GM23338 (cell line): Measurements from ENCODE around the gene REX1BD. TPM values are rescaled to one million over a fixed set of nuclear protein-coding genes. Genes with fewer than 3 reads are reported as not detected.

ENCODE experiments used
- ATAC-seq: fragments of 200-7000 bp; cut with Tn5 transposase; 3 replicates; pipeline ENCODE4 v1.9.1; 2020
- DNase-seq: peaks from one replicate; pipeline ENCODE4 v3.0.0-alpha.2; 2015; ENCODE audit warnings: low spot score
- H2AFZ ChIP-seq: fragments of 200-600 bp; sonication (generic); 2 replicates; pipeline ENCODE4 v1.8.0; 2016; ENCODE audit warnings: antibody characterized with exemption, mild to moderate bottlenecking, moderate library complexity
- H3F3A ChIP-seq: fragments of 200-600 bp; sonication (generic); replicated peaks from 2 replicates; pipeline ENCODE4 v1.8.0; 2017; ENCODE audit warnings: antibody characterized with exemption, mixed run types, low read depth
- H3K27ac ChIP-seq: fragments of 200-600 bp; sonication (generic); 2 replicates; pipeline ENCODE4 v1.6.1; 2016; ENCODE audit warnings: low read depth
- H3K27me3 ChIP-seq: fragments of 200-600 bp; sonication (generic); 2 replicates; pipeline ENCODE4 v1.8.0; 2016; ENCODE audit warnings: mild to moderate bottlenecking, mixed run types, moderate library complexity; ENCODE audit not compliant: insufficient read depth
- H3K36me3 ChIP-seq: fragments of 200-600 bp; sonication (generic); 2 replicates; pipeline ENCODE4 v1.8.0; 2016; ENCODE audit warnings: mild to moderate bottlenecking; ENCODE audit not compliant: insufficient read depth
- H3K4me1 ChIP-seq: fragments of 200-600 bp; sonication (generic); 2 replicates; pipeline ENCODE4 v1.8.0; 2016; ENCODE audit warnings: mild to moderate bottlenecking, moderate library complexity; ENCODE audit not compliant: insufficient read depth
- H3K4me2 ChIP-seq: fragments of 200-600 bp; sonication (generic); 2 replicates; pipeline ENCODE4 v1.7.1; 2017; ENCODE audit warnings: mixed run types
- H3K4me3 ChIP-seq: fragments of 200-600 bp; sonication (generic); 2 replicates; pipeline ENCODE4 v1.6.1; 2016; ENCODE audit warnings: mixed run types
- H3K79me2 ChIP-seq: fragments of 200-600 bp; sonication (generic); replicated peaks from 2 replicates; pipeline ENCODE4 v1.8.0; 2017; ENCODE audit warnings: mild to moderate bottlenecking; ENCODE audit not compliant: insufficient read depth
- H3K9me2 ChIP-seq: fragments of 200-600 bp; sonication (generic); 2 replicates; pipeline ENCODE4 v1.8.0; 2017; ENCODE audit not compliant: insufficient read depth
- H4K20me1 ChIP-seq: fragments of 200-600 bp; sonication (generic); replicated peaks from 2 replicates; pipeline ENCODE4 v1.8.0; 2017; ENCODE audit warnings: mild to moderate bottlenecking; ENCODE audit not compliant: insufficient read depth
- H3K27ac Mint-ChIP-seq: 2 replicates; pipeline ENCODE4 v1.8.0; 2020; ENCODE audit warnings: inconsistent platforms, mild to moderate bottlenecking, moderate library complexity, mixed read lengths
- H3K27me3 Mint-ChIP-seq: 3 replicates; pipeline ENCODE4 v1.8.0; 2022; ENCODE audit warnings: low read depth, mild to moderate bottlenecking, moderate library complexity, mixed read lengths, inconsistent platforms; ENCODE audit not compliant: insufficient read depth, poor library complexity
- H3K36me3 Mint-ChIP-seq: 3 replicates; pipeline ENCODE4 v1.8.0; 2021; ENCODE audit warnings: low read depth, mild to moderate bottlenecking, inconsistent platforms, moderate library complexity, mixed read lengths
- H3K4me1 Mint-ChIP-seq: 3 replicates; pipeline ENCODE4 v1.8.0; 2020; ENCODE audit warnings: mild to moderate bottlenecking, inconsistent platforms, mixed read lengths
- H3K4me3 Mint-ChIP-seq: 3 replicates; pipeline ENCODE4 v1.8.0; 2021; ENCODE audit warnings: moderate library complexity, mild to moderate bottlenecking, inconsistent platforms, mixed read lengths
- H3K9me3 Mint-ChIP-seq: 3 replicates; pipeline ENCODE4 v1.8.0; 2020; ENCODE audit warnings: moderate library complexity, mild to moderate bottlenecking, inconsistent platforms, mixed read lengths
- EZH2 ChIP-seq: fragments of 200-600 bp; sonication (generic); IDR thresholded peaks from one replicate; pipeline ENCODE4 v1.8.0; 2017; ENCODE audit warnings: antibody characterized with exemption, mild to moderate bottlenecking, low read depth; ENCODE audit not compliant: unreplicated experiment
- EZH2phosphoT487 ChIP-seq: fragments of 200-600 bp; sonication (generic); IDR thresholded peaks from one replicate; pipeline ENCODE4 v1.8.1; 2018; ENCODE audit warnings: antibody characterized with exemption; ENCODE audit not compliant: unreplicated experiment
- NANOG ChIP-seq: IDR thresholded peaks from 2 replicates; pipeline ENCODE4 v1.6.1; 2016; ENCODE audit warnings: antibody characterized with exemption, borderline replicate concordance
- POLR2AphosphoS5 ChIP-seq: IDR thresholded peaks from 2 replicates; pipeline ENCODE4 v1.6.1; 2016; ENCODE audit warnings: antibody characterized with exemption, low read depth
- STAT1 ChIP-seq: IDR thresholded peaks from one replicate; pipeline ENCODE4 v1.6.1; 2016; ENCODE audit warnings: antibody characterized with exemption; ENCODE audit not compliant: unreplicated experiment
- ZNF114 ChIP-seq: fragments of 250-450 bp; sonication (Bioruptor Pico); IDR thresholded peaks from 2 replicates; pipeline ENCODE4 v1.5.0; 2020; ENCODE audit warnings: mild to moderate bottlenecking, moderate library complexity
- ZNF331 ChIP-seq: fragments of 250-450 bp; sonication (Bioruptor Pico); IDR thresholded peaks from 2 replicates; pipeline ENCODE4 v1.5.0; 2020; ENCODE audit warnings: low read depth, mild to moderate bottlenecking, moderate library complexity
- polyA plus RNA-seq: library from polyadenylated mRNA; unstranded; fragments of >200 nt; fragmentation: Nextera tagmentation; extraction: Ambion mirVana; gene quantifications from 2 replicates; pipeline ENCODE4 v1.2.1, GENCODE V29; 2016
- total RNA-seq: library from RNA; depleted of rRNA; stranded (reverse); fragments of >200 nt; shearing (Covaris generic); gene quantifications from 2 replicates; pipeline ENCODE4 v1.2.3, GENCODE V29; 2014
- TF ChIP-seq, protein P1 (sequence below): IDR thresholded peaks from one replicate; pipeline ENCODE4 v1.6.1; 2018; ENCODE audit warnings: antibody characterized with exemption; ENCODE audit not compliant: unreplicated experiment
- TF ChIP-seq, protein P2 (sequence below): fragments of 250-450 bp; sonication (Bioruptor Pico); IDR thresholded peaks from 2 replicates; pipeline ENCODE4 v1.5.0; 2020; ENCODE audit warnings: mild to moderate bottlenecking, moderate library complexity
- TF ChIP-seq, protein P3 (sequence below), 2 experiments: fragments of 200-600 bp in 1 of 2; sonication (generic) in 1 of 2; conservative IDR thresholded peaks; 2 replicates each; pipeline versions ENCODE4 v1.5.1 to v1.6.1; 2016 to 2017; ENCODE audit warnings: antibody characterized with exemption in 2 of 2, low read depth in 2 of 2, mild to moderate bottlenecking in 2 of 2, moderate library complexity in 1 of 2

Gene REX1BD
- total and polyA plus RNA-seq, 2 experiments from 2014 or later, result 124 to 138 TPM

DNA sequence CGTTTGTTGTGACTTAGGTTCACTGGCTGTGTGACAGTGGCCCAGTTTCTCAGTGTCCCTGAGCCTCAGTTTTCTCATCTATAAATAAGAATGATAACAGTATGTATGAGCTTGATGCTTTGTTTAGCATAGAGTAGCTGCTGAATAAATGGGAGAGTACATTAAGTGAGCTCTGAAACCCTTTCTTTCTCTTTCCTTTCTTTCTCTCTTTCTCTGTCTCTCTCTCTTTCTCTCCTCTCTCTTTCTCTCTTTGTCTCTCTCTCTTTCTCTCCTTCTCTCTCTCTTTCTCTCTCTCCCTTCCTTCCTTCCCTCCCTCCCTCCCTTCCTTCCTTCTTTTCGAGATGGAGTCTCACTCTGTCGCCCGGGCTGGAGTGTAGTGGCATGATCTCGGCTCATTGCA, 28.9 kb upstream of the REX1BD start (continued):
- TF ChIP-seq, protein P1, sequence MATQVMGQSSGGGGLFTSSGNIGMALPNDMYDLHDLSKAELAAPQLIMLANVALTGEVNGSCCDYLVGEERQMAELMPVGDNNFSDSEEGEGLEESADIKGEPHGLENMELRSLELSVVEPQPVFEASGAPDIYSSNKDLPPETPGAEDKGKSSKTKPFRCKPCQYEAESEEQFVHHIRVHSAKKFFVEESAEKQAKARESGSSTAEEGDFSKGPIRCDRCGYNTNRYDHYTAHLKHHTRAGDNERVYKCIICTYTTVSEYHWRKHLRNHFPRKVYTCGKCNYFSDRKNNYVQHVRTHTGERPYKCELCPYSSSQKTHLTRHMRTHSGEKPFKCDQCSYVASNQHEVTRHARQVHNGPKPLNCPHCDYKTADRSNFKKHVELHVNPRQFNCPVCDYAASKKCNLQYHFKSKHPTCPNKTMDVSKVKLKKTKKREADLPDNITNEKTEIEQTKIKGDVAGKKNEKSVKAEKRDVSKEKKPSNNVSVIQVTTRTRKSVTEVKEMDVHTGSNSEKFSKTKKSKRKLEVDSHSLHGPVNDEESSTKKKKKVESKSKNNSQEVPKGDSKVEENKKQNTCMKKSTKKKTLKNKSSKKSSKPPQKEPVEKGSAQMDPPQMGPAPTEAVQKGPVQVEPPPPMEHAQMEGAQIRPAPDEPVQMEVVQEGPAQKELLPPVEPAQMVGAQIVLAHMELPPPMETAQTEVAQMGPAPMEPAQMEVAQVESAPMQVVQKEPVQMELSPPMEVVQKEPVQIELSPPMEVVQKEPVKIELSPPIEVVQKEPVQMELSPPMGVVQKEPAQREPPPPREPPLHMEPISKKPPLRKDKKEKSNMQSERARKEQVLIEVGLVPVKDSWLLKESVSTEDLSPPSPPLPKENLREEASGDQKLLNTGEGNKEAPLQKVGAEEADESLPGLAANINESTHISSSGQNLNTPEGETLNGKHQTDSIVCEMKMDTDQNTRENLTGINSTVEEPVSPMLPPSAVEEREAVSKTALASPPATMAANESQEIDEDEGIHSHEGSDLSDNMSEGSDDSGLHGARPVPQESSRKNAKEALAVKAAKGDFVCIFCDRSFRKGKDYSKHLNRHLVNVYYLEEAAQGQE, result no peak

DNA sequence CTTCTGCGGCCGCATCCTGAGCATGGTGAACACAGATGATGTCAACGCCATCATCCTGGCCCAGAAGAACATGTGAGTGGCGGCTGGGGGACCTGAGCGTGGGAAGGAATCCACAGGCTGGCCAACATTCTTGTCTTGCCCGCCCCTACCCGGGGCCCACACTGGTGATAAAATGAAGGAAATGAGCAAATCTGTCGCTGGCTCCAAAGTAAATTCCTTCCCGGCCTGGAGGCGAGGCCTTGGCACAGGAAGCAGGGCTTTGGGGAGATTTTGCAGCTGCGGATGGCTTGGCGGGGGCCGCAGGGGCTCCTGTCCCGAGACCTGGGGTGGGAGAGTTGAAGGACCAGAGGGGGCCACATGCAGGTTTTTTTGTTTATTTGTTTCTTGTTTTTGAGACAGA, 26.5 kb upstream of the REX1BD start:
- ATAC-seq (no peak), DNase-seq (no peak)
- Histone ChIP-seq H2AFZ (no peak overlapping the region), H3K4me2 (no peak overlapping the region), H3K27ac (no peak overlapping the region), H3K36me3 (peaks cover 7% of the 10 kb centered on the region; the same call in 1 of the 2 replicates), H3F3A (peaks cover 11% of the 10 kb centered on the region; the same call in 1 of the 2 replicates), H3K27me3 (no peaks in the 10 kb centered on the region), H3K4me1 (0 out of 2 replicates have a peak, but pooled peaks cover 8% of the 10 kb centered on the region), H3K9me2 (no peaks in the 10 kb centered on the region), H4K20me1 (peaks cover 7% of the 10 kb centered on the region), H3K79me2 (peaks cover 33% of the 10 kb centered on the region), H3K4me3 (no peak overlapping the region)
- Mint-ChIP-seq H3K4me1 (peaks cover 8% of the 10 kb centered on the region; the same call in 2 of the 3 replicates), H3K36me3 (peaks cover 40% of the 10 kb centered on the region; the same call in 2 of the 3 replicates), H3K27ac (no peak overlapping the region), H3K4me3 (no peak overlapping the region), H3K9me3 (no peaks in the 10 kb centered on the region), H3K27me3 (peaks cover 6% of the 10 kb centered on the region)
- TF ChIP-seq, protein P2, sequence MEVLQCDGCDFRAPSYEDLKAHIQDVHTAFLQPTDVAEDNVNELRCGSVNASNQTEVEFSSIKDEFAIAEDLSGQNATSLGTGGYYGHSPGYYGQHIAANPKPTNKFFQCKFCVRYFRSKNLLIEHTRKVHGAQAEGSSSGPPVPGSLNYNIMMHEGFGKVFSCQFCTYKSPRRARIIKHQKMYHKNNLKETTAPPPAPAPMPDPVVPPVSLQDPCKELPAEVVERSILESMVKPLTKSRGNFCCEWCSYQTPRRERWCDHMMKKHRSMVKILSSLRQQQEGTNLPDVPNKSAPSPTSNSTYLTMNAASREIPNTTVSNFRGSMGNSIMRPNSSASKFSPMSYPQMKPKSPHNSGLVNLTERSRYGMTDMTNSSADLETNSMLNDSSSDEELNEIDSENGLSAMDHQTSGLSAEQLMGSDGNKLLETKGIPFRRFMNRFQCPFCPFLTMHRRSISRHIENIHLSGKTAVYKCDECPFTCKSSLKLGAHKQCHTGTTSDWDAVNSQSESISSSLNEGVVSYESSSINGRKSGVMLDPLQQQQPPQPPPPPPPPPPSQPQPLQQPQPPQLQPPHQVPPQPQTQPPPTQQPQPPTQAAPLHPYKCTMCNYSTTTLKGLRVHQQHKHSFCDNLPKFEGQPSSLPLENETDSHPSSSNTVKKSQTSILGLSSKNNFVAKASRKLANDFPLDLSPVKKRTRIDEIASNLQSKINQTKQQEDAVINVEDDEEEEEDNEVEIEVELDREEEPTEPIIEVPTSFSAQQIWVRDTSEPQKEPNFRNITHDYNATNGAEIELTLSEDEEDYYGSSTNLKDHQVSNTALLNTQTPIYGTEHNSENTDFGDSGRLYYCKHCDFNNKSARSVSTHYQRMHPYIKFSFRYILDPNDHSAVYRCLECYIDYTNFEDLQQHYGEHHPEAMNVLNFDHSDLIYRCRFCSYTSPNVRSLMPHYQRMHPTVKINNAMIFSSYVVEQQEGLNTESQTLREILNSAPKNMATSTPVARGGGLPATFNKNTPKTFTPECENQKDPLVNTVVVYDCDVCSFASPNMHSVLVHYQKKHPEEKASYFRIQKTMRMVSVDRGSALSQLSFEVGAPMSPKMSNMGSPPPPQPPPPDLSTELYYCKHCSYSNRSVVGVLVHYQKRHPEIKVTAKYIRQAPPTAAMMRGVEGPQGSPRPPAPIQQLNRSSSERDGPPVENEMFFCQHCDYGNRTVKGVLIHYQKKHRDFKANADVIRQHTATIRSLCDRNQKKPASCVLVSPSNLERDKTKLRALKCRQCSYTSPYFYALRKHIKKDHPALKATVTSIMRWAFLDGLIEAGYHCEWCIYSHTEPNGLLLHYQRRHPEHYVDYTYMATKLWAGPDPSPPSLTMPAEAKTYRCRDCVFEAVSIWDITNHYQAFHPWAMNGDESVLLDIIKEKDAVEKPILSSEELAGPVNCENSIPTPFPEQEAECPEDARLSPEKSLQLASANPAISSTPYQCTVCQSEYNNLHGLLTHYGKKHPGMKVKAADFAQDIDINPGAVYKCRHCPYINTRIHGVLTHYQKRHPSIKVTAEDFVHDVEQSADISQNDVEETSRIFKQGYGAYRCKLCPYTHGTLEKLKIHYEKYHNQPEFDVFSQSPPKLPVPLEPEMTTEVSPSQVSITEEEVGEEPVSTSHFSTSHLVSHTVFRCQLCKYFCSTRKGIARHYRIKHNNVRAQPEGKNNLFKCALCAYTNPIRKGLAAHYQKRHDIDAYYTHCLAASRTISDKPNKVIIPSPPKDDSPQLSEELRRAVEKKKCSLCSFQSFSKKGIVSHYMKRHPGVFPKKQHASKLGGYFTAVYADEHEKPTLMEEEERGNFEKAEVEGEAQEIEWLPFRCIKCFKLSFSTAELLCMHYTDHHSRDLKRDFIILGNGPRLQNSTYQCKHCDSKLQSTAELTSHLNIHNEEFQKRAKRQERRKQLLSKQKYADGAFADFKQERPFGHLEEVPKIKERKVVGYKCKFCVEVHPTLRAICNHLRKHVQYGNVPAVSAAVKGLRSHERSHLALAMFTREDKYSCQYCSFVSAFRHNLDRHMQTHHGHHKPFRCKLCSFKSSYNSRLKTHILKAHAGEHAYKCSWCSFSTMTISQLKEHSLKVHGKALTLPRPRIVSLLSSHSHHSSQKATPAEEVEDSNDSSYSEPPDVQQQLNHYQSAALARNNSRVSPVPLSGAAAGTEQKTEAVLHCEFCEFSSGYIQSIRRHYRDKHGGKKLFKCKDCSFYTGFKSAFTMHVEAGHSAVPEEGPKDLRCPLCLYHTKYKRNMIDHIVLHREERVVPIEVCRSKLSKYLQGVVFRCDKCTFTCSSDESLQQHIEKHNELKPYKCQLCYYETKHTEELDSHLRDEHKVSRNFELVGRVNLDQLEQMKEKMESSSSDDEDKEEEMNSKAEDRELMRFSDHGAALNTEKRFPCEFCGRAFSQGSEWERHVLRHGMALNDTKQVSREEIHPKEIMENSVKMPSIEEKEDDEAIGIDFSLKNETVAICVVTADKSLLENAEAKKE (CRISPR knock-in tag), result no peak
- TF ChIP-seq POLR2AphosphoS5 (no peak), STAT1 (no peak), NANOG (no peak), EZH2 (no peak), EZH2phosphoT487 (no peak), ZNF114 (CRISPR knock-in tag) (no peak), ZNF331 (no peak)
- TF ChIP-seq, protein P1, result no peak
- TF ChIP-seq, protein P3, sequence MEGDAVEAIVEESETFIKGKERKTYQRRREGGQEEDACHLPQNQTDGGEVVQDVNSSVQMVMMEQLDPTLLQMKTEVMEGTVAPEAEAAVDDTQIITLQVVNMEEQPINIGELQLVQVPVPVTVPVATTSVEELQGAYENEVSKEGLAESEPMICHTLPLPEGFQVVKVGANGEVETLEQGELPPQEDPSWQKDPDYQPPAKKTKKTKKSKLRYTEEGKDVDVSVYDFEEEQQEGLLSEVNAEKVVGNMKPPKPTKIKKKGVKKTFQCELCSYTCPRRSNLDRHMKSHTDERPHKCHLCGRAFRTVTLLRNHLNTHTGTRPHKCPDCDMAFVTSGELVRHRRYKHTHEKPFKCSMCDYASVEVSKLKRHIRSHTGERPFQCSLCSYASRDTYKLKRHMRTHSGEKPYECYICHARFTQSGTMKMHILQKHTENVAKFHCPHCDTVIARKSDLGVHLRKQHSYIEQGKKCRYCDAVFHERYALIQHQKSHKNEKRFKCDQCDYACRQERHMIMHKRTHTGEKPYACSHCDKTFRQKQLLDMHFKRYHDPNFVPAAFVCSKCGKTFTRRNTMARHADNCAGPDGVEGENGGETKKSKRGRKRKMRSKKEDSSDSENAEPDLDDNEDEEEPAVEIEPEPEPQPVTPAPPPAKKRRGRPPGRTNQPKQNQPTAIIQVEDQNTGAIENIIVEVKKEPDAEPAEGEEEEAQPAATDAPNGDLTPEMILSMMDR (conservative IDR thresholded peaks at IDR 0.05; ENCODE audit: low read depth in 2 of 2), result no peak
